IMR-90 (cell line): Measurements from ENCODE around the gene SFSWAP.

ENCODE experiments used
- BHLHE40 ChIP-seq: fragments of 150-350 bp; IDR thresholded peaks from 2 replicates; pipeline ENCODE4 v1.6.1; 2016; ENCODE audit warnings: mild to moderate bottlenecking, low read depth, low read length
- MXI1 ChIP-seq: IDR thresholded peaks from 2 replicates; pipeline ENCODE4 v1.6.1; 2012; ENCODE audit warnings: low read depth, mild to moderate bottlenecking, low read length, moderate library complexity, borderline replicate concordance
- POLR2A ChIP-seq: IDR thresholded peaks from 2 replicates; pipeline ENCODE4 v1.6.1; 2012; ENCODE audit warnings: mild to moderate bottlenecking, low read depth, low read length
- RCOR1 ChIP-seq: IDR thresholded peaks from 2 replicates; pipeline ENCODE4 v1.6.1; 2012; ENCODE audit warnings: mild to moderate bottlenecking, low read length, improper control_type of control experiment; ENCODE audit not compliant: insufficient replicate concordance
- RFX5 ChIP-seq: IDR thresholded peaks from 2 replicates; pipeline ENCODE4 v1.8.0; 2012; ENCODE audit warnings: low read depth, mild to moderate bottlenecking, low read length, moderate library complexity
- SMC3 ChIP-seq: fragments of 150-350 bp; IDR thresholded peaks from 2 replicates; pipeline ENCODE4 v1.6.1; 2016; ENCODE audit warnings: low read depth, mild to moderate bottlenecking, antibody characterized with exemption, low read length, moderate library complexity
- TF ChIP-seq, protein P1 (sequence below): conservative IDR thresholded peaks from 2 replicates; pipeline ENCODE4 v1.5.1; 2012; ENCODE audit warnings: mild to moderate bottlenecking, low read depth, low read length, improper control_type of control experiment
- TF ChIP-seq, protein P2 (sequence below): fragments of 150-350 bp; IDR thresholded peaks from 2 replicates; pipeline ENCODE4 v1.6.1; 2016; ENCODE audit warnings: low read depth, mild to moderate bottlenecking, low read length, moderate library complexity, borderline replicate concordance
- TF ChIP-seq, protein P3 (sequence below): fragments of 150-350 bp; IDR thresholded peaks from 2 replicates; pipeline ENCODE4 v1.6.1; 2017; ENCODE audit warnings: mild to moderate bottlenecking, antibody characterized with exemption, low read length, low read depth

DNA sequence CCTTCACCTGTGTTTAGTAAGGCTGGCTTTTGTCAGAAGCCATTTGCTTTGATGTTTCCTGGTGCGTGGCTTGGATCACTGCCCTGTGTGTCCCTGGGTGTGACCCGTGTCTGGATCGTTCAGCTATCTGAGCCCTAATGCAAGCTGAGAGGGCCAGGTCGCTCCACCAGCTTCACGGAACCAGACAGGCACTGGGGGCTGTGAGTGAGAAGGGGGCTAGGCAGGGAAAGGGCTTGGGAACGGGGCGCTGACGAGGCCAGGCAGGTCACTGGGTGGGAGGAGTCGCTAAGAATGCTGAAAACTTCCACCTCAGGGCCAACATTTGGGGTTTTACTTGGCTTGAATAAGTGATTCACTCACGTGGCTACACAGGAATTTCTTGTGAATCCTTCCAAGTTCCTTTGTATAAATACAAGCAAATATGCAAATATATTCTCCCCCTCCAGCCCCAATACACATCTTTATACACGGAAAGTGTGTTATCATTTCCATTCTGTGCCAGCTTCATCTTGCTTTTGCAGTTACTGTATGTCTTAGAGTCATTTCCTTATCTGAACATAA is 93.2 kb downstream of the SFSWAP start:
- TF ChIP-seq POLR2A = no peak
- TF ChIP-seq, protein P1, sequence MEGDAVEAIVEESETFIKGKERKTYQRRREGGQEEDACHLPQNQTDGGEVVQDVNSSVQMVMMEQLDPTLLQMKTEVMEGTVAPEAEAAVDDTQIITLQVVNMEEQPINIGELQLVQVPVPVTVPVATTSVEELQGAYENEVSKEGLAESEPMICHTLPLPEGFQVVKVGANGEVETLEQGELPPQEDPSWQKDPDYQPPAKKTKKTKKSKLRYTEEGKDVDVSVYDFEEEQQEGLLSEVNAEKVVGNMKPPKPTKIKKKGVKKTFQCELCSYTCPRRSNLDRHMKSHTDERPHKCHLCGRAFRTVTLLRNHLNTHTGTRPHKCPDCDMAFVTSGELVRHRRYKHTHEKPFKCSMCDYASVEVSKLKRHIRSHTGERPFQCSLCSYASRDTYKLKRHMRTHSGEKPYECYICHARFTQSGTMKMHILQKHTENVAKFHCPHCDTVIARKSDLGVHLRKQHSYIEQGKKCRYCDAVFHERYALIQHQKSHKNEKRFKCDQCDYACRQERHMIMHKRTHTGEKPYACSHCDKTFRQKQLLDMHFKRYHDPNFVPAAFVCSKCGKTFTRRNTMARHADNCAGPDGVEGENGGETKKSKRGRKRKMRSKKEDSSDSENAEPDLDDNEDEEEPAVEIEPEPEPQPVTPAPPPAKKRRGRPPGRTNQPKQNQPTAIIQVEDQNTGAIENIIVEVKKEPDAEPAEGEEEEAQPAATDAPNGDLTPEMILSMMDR = no peak
- TF ChIP-seq, protein P2, sequence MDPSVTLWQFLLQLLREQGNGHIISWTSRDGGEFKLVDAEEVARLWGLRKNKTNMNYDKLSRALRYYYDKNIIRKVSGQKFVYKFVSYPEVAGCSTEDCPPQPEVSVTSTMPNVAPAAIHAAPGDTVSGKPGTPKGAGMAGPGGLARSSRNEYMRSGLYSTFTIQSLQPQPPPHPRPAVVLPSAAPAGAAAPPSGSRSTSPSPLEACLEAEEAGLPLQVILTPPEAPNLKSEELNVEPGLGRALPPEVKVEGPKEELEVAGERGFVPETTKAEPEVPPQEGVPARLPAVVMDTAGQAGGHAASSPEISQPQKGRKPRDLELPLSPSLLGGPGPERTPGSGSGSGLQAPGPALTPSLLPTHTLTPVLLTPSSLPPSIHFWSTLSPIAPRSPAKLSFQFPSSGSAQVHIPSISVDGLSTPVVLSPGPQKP = no peak
- peak; percentile 51; the same call in 1 of the 2 replicates for TF ChIP-seq BHLHE40
- no peak for TF ChIP-seq RFX5
- TF ChIP-seq SMC3 = no peak
- TF ChIP-seq, protein P3, sequence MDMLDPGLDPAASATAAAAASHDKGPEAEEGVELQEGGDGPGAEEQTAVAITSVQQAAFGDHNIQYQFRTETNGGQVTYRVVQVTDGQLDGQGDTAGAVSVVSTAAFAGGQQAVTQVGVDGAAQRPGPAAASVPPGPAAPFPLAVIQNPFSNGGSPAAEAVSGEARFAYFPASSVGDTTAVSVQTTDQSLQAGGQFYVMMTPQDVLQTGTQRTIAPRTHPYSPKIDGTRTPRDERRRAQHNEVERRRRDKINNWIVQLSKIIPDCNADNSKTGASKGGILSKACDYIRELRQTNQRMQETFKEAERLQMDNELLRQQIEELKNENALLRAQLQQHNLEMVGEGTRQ = peak; percentile 66; the same call in 1 of the 2 replicates
- no peak for TF ChIP-seq RCOR1
- no peak for TF ChIP-seq MXI1
